ENCODE results near the gene ANKS1B.

The ANKS1B gene

GRCh38 chr12:99093166-99093565, 891.6 kb downstream of the ANKS1B start:
- no peak for DNase-seq

GRCh38 chr12:99092100-99092851, 892.5 kb downstream of the ANKS1B start:
- no peak for DNase-seq

- no peak for DNase-seq
These were observed 897.5 kb downstream of the ANKS1B start for GRCh38 chr12:99087278-99087677.

DNA sequence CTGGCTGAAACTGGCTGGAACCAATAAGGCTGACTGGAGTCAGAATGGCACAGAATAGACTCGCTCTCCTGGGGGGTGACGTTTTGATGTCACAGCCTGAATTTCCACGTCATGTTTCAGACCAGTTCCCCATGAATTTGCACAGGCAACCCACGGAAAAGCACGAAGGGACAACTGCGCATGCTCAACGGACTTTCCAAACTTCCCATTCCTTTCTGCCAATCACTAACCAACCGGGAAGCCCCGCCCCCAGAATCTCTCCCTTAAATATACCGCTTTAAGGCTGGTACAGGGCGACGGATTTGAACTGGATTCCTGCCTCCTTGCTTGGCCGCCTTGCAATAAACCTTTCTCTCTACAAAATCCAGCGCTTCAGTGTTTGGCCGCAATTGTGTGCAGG, 904.9 kb downstream of the ANKS1B start:
- DNase-seq: no peak

- DNase-seq: no peak
These were observed 915.6 kb downstream of the ANKS1B start for GRCh38 chr12:99068993-99069747.

- DNase-seq: no peak
These were observed 917.5 kb downstream of the ANKS1B start for GRCh38 chr12:99067171-99067785.

DNA sequence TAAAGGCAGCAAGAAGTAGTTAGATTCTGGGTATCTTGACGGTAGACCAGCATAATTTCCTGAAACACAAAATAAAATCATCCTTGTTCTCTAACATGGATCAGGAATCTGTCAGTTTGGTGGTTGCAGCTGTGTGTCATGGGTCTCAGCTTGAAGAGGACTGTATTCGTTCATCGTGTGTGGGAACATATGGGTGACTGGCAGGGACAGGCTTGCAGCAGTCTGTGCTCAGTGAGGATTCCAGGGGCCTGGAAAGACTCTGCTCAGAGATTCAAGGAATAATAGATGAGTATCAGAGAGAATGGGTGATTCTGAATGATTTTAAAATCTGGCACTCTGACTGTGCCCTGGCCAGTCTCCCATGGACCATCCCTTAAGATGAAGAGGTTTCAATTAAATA, 918.0 kb downstream of the ANKS1B start:
- DNase-seq: no peak

GRCh38 chr12:99063182-99063581, 921.6 kb downstream of the ANKS1B start:
- no peak for DNase-seq

DNA sequence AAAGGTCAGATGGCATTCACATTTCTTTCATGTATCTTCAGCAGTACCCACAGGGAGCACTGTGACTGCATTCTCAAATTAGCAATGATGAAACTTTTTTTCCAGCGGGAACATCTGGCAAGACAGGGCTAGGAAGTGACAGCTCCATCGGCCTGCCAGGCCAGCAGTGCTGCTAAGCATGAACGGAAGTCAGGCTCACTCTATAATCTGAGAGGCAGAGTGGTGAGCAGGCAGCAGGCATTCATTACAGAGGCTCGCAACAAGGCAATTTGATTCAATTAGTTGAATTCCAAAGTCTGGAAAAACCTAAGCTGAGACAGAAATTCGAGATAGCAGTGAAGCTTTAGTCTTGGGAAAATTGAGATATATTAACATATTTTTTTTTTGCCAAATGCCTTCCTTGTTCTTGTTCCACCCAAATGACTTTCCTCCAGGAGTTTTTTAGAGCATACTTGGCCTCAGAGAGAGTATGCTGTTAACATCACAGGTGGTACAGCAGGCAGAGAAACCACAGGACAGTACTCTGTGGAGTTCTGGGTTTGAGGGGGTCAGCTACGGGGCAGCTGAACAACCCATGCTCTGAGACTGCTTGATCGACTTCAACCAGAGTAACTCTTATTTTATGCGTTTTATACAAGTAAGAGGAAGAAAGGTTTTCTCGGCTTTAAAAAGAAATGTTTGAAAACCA, 924.8 kb downstream of the ANKS1B start:
- DNase-seq: no peak

- DNase-seq: no peak
These were observed 927.1 kb downstream of the ANKS1B start for GRCh38 chr12:99057670-99058069.

- no peak for DNase-seq
These were observed 928.5 kb downstream of the ANKS1B start for GRCh38 chr12:99056186-99056585.

GRCh38 chr12:99055299-99055698, 929.4 kb downstream of the ANKS1B start:
- DNase-seq: no peak

DNA sequence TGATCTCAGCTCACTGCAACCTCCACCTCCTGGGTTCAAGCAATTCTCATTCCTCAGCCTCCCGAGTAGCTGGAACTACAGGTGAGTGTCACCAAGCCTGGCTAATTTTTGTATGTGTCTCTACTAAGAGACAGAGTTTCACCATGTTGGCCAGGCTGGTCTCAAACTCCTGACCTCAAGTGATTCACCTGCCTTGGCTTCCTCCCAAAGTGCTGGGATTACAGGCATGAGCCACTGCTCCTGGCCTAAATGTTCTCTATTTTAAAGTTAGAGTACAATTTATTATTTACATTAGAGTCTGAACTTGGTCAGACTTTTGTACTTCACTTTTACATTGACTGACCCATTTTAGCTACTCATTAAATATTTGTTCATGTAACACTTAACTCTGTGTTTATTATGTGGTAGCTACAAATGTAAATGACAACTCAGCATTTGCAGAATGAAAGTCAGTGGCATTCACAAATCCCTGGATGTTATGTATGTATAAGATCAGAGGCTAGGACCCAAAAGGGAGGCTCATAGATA, 930.1 kb downstream of the ANKS1B start:
- DNase-seq: no peak

DNA sequence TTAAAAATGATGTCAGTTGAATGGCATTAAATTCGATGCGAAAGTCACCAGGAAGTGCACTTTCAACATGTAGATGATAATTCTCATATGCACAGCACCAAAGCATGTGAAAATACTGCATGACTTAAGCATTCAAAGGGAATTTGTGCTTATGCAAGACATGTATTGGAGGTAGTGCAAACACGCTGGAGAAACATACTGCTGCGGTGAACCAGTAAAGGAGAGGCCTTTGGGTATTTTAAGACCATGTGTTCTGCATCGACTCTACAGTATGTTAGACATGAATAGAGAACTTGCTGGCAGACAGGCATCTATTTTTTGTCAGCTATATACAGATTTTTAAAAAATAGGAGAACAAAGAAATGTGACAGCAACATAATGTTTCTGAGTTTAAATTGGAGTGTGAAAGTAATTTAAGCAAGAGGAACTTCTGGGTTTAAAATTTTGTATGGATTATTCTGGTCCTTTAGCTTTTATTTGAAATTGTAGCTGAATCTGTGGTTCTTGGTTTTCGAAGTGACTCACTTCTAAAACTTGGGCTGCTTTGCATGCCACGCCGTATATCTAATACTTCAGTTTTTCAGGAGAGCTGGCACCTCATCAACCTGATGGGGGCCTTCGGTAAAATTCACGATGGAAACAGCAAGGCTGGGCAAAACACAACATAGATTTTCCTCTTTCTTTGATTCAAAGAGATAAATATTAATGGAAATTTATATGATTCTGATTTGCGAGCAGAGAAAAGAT, 930.9 kb downstream of the ANKS1B start:
- no peak for DNase-seq

GRCh38 chr12:99049774-99050173, 935.0 kb downstream of the ANKS1B start:
- no peak for DNase-seq

- DNase-seq: no peak
These were observed 939.6 kb downstream of the ANKS1B start for GRCh38 chr12:99045158-99045557.

- DNase-seq: no peak
These were observed 941.3 kb downstream of the ANKS1B start for GRCh38 chr12:99043319-99043914.

DNA sequence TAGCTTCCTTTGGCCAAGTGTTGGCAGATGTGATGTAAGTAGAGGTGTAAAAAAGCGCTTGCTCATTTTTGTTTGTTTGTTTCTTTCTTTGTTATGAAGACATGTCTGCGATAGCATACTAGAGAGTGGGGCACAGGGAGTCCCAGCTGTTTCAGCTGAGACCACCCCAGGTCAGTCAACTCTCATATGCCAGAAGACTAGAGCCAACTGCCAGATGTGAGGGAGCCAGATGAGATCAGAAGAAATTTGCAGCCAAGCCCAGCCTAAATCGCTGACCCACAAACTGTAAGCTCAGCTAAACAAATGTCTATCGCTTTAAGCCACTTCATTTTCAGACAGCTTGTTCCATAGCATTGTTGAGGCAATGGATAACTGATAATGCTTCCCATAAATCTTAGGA, 942.5 kb downstream of the ANKS1B start:
- no peak for DNase-seq

DNA sequence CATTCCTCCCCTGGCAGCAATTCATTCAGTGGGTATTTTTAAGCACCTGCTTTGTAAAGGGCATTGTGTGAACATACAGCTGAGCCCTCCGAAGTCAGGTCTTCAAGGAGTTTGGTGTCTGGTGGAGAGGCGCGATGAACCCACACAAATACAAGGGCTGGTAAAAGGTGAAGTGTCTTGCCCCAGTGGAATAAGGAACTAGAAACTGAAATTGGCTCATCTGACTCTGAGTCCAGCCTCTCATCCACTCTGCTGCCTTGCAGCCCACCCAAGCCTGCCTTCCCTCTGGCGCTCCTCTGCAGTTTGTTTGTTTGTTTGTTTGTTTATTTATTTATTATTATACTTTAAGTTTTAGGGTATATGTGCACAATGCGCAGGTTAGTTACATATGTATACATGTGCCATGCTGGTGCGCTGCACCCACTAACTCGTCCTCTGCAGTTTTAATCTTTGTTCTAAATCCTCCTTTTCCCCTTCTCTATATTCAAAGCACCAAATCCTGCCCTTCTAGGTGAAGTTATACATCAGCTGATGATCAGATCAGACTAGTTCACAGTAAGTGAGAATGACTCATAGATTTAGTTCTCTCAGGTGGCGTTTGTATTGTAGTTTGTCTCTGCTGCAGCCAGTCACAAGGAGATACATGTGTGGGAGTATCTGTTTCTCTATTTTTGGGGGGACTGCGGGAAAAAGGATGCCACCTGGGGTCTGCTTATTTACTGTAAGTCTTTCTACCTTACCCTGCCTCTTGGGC, 945.2 kb downstream of the ANKS1B start:
- DNase-seq: no peak

DNA sequence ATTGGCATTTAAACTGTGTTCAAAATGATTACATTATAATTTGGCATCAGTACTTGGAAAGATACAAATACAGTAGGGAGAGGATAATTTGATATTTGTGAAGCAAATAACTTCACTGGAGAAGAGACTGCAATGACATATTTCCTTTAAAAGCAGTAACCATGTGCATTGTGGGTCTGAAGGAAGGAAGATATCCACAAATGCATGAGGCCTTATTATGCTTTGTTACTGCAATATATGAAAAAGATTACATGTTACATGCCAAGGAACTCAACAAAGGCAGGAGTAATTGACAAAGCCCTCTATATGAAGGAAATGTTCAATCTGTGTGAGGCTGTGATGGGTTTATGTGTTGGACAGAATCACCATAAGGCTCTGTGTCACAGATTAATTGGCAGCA, 948.2 kb downstream of the ANKS1B start:
- DNase-seq: no peak

DNA sequence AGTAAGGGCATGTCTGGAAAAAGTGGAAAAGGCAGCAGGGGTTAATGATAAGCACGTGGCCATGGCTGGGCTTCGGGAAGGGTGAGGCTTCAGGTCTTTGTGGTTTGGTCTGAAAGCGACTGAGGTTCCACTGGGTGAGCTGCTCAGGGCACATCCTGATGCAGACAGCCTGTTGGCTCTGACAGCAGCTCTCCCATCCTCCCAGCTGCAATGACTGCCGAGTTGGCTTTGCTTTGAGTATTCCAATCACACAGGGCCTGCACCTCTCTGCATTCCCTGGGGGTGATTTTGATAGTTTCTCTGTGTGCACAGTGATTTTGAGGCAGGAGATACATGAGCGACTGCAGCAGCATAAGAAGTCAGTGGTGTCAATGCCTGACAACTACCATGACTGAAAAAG, 948.9 kb downstream of the ANKS1B start:
- no peak for DNase-seq

All from SIG-M5 (cell line).